HEK293 (cell line): ENCODE data around the gene TMOD2.

Experiments
- CTCF ChIA-PET: fragments of 350-600 bp; formaldehyde crosslinking; extraction: SDS; loops from one replicate; lab custom pipeline; 2021; ENCODE audit warnings: antibody characterized with exemption; lab: Yijun Ruan, JAX
- POLR2A ChIA-PET: fragments of 300-600 bp; formaldehyde crosslinking; extraction: SDS; loops from one replicate; lab custom pipeline; 2020; ENCODE audit warnings: antibody characterized with exemption, inconsistent platforms; lab: Yijun Ruan, JAX
- H3K27ac ChIP-seq: fragments of 200-500 bp; sonication (Bioruptor generic); 2 replicates; pipeline ENCODE4 v1.5.1; 2014; ENCODE audit warnings: low read depth, low read length, control low read depth, inconsistent platforms; ENCODE audit errors: extremely low read depth
- H3K36me3 ChIP-seq, 2 experiments: fragments of 200-500 bp in 1 of 2; sonication (Bioruptor generic) in 1 of 2; 1 replicate in 1 of 2; 2 replicates in 1 of 2; pipeline ENCODE4 v1.5.1; 2014 to 2017; ENCODE audit warnings: inconsistent platforms in 2 of 2, low read length in 2 of 2; ENCODE audit not compliant: control insufficient read depth in 2 of 2, insufficient read depth in 1 of 2
- H3K4me1 ChIP-seq: fragments of 200-500 bp; sonication (Bioruptor generic); 2 replicates; pipeline ENCODE4 v1.5.1; 2014; ENCODE audit warnings: mild to moderate bottlenecking, low read length, inconsistent platforms; ENCODE audit not compliant: control insufficient read depth, insufficient read depth
- H3K4me3 ChIP-seq: 2 replicates; pipeline ENCODE4 v1.5.1; 2011; ENCODE audit warnings: low read depth, mild to moderate bottlenecking, control low read depth, low read length, moderate library complexity
- H3K9me3 ChIP-seq: fragments of 200-500 bp; sonication (Bioruptor generic); 2 replicates; pipeline ENCODE4 v1.5.1; 2014; ENCODE audit warnings: low read depth, low read length, inconsistent platforms; ENCODE audit not compliant: control insufficient read depth, insufficient read depth
- BCL11B ChIP-seq: fragments of 450-650 bp; formaldehyde crosslinking; IDR thresholded peaks from 2 replicates; pipeline ENCODE4 v1.5.1; 2016; ENCODE audit warnings: low read depth, missing biosample characterization, missing genetic modification characterization
- KLF10 ChIP-seq: fragments of 450-650 bp; IDR thresholded peaks from 2 replicates; pipeline ENCODE4 v1.5.1; 2018; ENCODE audit warnings: missing biosample characterization, mild to moderate bottlenecking, missing genetic modification characterization
- TRIM28 ChIP-seq: IDR thresholded peaks from 2 replicates; pipeline ENCODE4 v1.6.1; 2011; ENCODE audit warnings: low read length, control low read depth, borderline replicate concordance
- YY1 ChIP-seq: fragments of 450-650 bp; formaldehyde crosslinking; IDR thresholded peaks from 2 replicates; pipeline ENCODE4 v1.5.1; 2018; ENCODE audit warnings: missing biosample characterization, missing genetic modification characterization
- ZNF175 ChIP-seq: fragments of 450-650 bp; formaldehyde crosslinking; IDR thresholded peaks from 2 replicates; pipeline ENCODE4 v1.5.1; 2016; ENCODE audit warnings: missing biosample characterization, missing genetic modification characterization
- ZNF184 ChIP-seq: fragments of 450-650 bp; IDR thresholded peaks from 2 replicates; pipeline ENCODE4 v1.5.1; 2018; ENCODE audit warnings: missing biosample characterization, mild to moderate bottlenecking, missing genetic modification characterization
- ZNF426 ChIP-seq: fragments of 450-650 bp; formaldehyde crosslinking; IDR thresholded peaks from 2 replicates; pipeline ENCODE4 v1.5.1; 2017; ENCODE audit warnings: missing biosample characterization, missing genetic modification characterization, mild to moderate bottlenecking, inconsistent platforms, moderate library complexity
- ZNF549 ChIP-seq: fragments of 450-650 bp; IDR thresholded peaks from 2 replicates; pipeline ENCODE4 v1.5.1; 2018; ENCODE audit warnings: missing biosample characterization, missing genetic modification characterization, mild to moderate bottlenecking, inconsistent platforms, moderate library complexity
- ZNF654 ChIP-seq: fragments of 450-650 bp; formaldehyde crosslinking; IDR thresholded peaks from 2 replicates; pipeline ENCODE4 v1.5.1; 2016; ENCODE audit warnings: low read depth, missing biosample characterization, missing genetic modification characterization
- ZNF707 ChIP-seq: fragments of 450-650 bp; formaldehyde crosslinking; IDR thresholded peaks from 2 replicates; pipeline ENCODE4 v1.5.1; 2016; ENCODE audit warnings: missing biosample characterization, missing genetic modification characterization
- ZNF747 ChIP-seq: fragments of 450-650 bp; formaldehyde crosslinking; IDR thresholded peaks from 2 replicates; pipeline ENCODE4 v1.5.1; 2016; ENCODE audit warnings: missing biosample characterization, missing genetic modification characterization
- ZNF777 ChIP-seq: fragments of 450-650 bp; formaldehyde crosslinking; IDR thresholded peaks from 2 replicates; pipeline ENCODE4 v1.5.1; 2017; ENCODE audit warnings: missing biosample characterization, missing genetic modification characterization, borderline replicate concordance
- ZSCAN23 ChIP-seq: fragments of 450-650 bp; formaldehyde crosslinking; IDR thresholded peaks from 2 replicates; pipeline ENCODE4 v1.5.1; 2016; ENCODE audit warnings: missing biosample characterization, missing genetic modification characterization
- TF ChIP-seq, protein P1 (sequence below): fragments of 450-650 bp; formaldehyde crosslinking; IDR thresholded peaks from 2 replicates; pipeline ENCODE4 v1.5.1; 2016; ENCODE audit warnings: missing biosample characterization, missing genetic modification characterization
- TF ChIP-seq, protein P2 (sequence below): fragments of 450-650 bp; formaldehyde crosslinking; IDR thresholded peaks from 2 replicates; pipeline ENCODE4 v1.5.1; 2016; ENCODE audit warnings: missing biosample characterization, missing genetic modification characterization
- TF ChIP-seq, protein P3 (sequence below): fragments of 450-650 bp; formaldehyde crosslinking; IDR thresholded peaks from 2 replicates; pipeline ENCODE4 v1.5.1; 2016; ENCODE audit warnings: missing biosample characterization, missing genetic modification characterization
- TF ChIP-seq, protein P4 (sequence below): fragments of 450-650 bp; formaldehyde crosslinking; IDR thresholded peaks from 2 replicates; pipeline ENCODE4 v1.5.1; 2016; ENCODE audit warnings: missing biosample characterization, missing genetic modification characterization, borderline replicate concordance
- TF ChIP-seq, protein P5 (sequence below): fragments of 450-650 bp; formaldehyde crosslinking; IDR thresholded peaks from 2 replicates; pipeline ENCODE4 v1.5.1; 2017; ENCODE audit warnings: missing biosample characterization, missing genetic modification characterization
- TF ChIP-seq, protein P6 (sequence below): fragments of 450-650 bp; formaldehyde crosslinking; IDR thresholded peaks from 2 replicates; pipeline ENCODE4 v1.5.1; 2016; ENCODE audit warnings: missing biosample characterization, missing genetic modification characterization
- TF ChIP-seq, protein P7 (sequence below): fragments of 450-650 bp; IDR thresholded peaks from 2 replicates; pipeline ENCODE4 v1.5.1; 2018; ENCODE audit warnings: missing biosample characterization, mild to moderate bottlenecking, missing genetic modification characterization

Gene TMOD2

DNA sequence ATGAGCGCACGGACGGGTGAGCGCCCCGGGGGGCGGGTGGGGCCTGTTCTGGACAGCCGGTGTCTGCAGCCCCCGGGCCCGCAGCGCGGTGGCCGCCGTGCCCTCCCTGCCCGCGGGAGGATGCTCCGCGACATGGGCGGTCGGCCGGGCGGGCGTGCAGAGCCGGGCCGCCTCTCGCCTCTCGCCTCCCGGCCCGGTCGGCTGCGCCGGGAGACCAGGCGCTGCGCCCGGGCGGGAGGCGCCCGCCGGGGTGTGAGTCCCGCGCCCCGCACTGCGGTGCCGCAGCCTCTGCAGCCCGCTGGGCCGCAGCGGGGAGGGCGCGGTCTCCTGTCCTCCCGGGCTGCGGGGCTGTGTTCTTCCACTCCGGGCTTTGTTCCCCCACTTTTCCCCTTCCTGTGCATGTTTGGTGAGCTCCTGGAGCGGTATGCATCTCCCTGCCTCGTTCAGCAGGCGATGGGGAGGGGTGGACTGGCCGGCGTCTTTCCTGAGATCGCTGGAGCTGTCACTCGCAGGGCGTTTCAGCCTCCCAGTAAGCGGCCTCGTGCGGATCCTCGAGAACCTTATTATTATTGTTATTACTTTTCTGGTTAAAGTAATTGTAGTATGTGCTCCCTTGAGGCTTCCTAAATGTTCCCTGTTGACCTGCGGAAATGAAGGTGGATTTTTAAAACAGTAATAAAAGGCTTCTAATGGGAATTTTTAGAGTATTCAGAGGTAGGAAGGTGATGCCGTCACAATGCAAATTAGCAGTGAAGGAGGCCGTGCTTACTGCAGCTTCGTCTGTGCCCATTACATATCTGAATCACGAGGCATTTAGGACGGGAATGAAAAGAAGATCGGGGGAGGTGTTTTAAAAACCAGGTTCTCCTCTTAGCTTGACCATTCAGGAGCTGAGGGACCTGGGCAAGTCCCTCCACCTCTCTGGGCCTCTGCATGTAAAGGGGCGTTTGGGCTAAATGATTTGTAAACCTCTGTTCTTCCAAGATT is 593 bp downstream of the TMOD2 start (continued):
- TF ChIP-seq, protein P1, sequence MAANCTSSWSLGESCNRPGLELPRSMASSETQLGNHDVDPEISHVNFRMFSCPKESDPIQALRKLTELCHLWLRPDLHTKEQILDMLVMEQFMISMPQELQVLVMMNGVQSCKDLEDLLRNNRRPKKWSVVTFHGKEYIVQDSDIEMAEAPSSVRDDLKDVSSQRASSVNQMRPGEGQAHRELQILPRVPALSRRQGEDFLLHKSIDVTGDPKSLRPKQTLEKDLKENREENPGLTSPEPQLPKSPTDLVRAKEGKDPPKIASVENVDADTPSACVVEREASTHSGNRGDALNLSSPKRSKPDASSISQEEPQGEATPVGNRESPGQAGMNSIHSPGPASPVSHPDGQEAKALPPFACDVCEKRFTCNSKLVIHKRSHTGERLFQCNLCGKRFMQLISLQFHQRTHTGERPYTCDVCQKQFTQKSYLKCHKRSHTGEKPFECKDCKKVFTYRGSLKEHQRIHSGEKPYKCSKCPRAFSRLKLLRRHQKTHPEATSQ (tag by site-specific recombination) = no peak
- TF ChIP-seq, protein P2, sequence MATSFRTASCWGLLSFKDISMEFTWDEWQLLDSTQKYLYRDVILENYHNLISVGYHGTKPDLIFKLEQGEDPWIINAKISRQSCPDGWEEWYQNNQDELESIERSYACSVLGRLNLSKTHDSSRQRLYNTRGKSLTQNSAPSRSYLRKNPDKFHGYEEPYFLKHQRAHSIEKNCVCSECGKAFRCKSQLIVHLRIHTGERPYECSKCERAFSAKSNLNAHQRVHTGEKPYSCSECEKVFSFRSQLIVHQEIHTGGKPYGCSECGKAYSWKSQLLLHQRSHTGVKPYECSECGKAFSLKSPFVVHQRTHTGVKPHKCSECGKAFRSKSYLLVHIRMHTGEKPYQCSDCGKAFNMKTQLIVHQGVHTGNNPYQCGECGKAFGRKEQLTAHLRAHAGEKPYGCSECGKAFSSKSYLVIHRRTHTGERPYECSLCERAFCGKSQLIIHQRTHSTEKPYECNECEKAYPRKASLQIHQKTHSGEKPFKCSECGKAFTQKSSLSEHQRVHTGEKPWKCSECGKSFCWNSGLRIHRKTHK (tag by site-specific recombination) = no peak
- no peak for TF ChIP-seq ZNF426

DNA sequence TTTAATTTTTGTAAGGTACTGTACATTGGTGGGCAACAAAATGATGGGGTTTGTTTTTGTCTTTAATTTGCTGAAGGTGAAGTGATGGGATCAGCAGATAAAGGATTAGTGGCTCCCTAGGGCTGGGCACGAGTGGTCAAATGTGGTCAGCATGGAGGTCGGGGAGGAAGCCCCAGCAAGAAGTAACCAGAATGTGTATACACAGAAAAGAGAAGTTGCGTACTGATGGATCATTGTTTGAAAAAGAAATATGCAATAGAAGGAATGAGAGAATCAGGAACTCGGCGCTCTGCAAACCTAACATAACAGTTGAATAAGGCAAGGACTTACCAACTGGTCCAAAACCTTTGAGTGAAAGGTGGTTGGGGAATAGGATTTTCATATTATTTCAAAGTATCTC is 1.5 kb downstream of the TMOD2 start:
- TF ChIP-seq ZNF175 (no peak), ZSCAN23 (tag by site-specific recombination) (no peak), ZNF747 (tag by site-specific recombination) (no peak), ZNF549 (tag by site-specific recombination) (no peak)
- TF ChIP-seq, protein P3, sequence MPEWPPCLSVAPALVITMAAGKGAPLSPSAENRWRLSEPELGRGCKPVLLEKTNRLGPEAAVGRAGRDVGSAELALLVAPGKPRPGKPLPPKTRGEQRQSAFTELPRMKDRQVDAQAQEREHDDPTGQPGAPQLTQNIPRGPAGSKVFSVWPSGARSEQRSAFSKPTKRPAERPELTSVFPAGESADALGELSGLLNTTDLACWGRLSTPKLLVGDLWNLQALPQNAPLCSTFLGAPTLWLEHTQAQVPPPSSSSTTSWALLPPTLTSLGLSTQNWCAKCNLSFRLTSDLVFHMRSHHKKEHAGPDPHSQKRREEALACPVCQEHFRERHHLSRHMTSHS (tag by site-specific recombination) = no peak
- TF ChIP-seq, protein P4, sequence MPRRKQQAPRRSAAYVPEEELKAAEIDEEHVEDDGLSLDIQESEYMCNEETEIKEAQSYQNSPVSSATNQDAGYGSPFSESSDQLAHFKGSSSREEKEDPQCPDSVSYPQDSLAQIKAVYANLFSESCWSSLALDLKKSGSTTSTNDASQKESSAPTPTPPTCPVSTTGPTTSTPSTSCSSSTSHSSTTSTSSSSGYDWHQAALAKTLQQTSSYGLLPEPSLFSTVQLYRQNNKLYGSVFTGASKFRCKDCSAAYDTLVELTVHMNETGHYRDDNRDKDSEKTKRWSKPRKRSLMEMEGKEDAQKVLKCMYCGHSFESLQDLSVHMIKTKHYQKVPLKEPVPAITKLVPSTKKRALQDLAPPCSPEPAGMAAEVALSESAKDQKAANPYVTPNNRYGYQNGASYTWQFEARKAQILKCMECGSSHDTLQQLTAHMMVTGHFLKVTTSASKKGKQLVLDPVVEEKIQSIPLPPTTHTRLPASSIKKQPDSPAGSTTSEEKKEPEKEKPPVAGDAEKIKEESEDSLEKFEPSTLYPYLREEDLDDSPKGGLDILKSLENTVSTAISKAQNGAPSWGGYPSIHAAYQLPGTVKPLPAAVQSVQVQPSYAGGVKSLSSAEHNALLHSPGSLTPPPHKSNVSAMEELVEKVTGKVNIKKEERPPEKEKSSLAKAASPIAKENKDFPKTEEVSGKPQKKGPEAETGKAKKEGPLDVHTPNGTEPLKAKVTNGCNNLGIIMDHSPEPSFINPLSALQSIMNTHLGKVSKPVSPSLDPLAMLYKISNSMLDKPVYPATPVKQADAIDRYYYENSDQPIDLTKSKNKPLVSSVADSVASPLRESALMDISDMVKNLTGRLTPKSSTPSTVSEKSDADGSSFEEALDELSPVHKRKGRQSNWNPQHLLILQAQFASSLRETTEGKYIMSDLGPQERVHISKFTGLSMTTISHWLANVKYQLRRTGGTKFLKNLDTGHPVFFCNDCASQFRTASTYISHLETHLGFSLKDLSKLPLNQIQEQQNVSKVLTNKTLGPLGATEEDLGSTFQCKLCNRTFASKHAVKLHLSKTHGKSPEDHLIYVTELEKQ (tag by site-specific recombination) = no peak
- H3K36me3 ChIP-seq = no peaks in the 10 kb centered on the region
- H3K4me1 ChIP-seq = 0 out of 2 replicates have a peak, but pooled peaks cover 2% of the 10 kb centered on the region
- H3K9me3 ChIP-seq = no peaks in the 10 kb centered on the region
- no peak overlapping the region for H3K27ac ChIP-seq
- ChIA-PET CTCF (interaction anchor here (1.1 kb wide), 1 partner anchor 24 kb away, joined by 4 read pairs; no protein-coding TSS in a partner anchor), POLR2A (interaction anchor here (0.6 kb wide), 1 partner anchor 218 kb away, joined by 3 read pairs; the partner anchor contains the start of gene LEO1)
- H3K4me3 ChIP-seq = no peak overlapping the region

DNA sequence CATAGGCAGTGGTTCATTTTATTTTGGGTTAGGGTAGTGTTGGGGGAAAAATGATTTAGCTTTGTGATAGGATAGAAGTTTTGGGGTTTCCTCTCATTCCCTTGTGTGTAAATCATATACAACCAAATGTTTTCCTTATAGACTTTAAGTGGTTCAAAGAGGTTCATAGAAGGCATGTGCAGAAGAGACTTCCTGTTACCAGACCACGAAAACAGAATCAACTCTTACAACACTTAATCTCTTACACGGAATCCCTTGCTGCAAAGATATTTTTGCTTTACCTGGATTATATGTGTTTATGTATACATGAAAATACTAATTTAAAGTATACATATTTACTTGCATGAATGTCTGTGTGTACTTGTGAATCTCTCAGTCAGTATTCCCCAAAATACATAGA is 2.9 kb downstream of the TMOD2 start:
- ChIA-PET POLR2A (no interaction called here), CTCF (interaction anchor here (0.6 to 1.2 kb wide), 2 partner anchors 18 to 66 kb away, joined by 4 to 5 read pairs; no protein-coding TSS in a partner anchor)
- H3K9me3 ChIP-seq = no peaks in the 10 kb centered on the region
- H3K4me1 ChIP-seq = 0 out of 2 replicates have a peak, but pooled peaks cover 2% of the 10 kb centered on the region
- H3K27ac ChIP-seq = no peak overlapping the region
- H3K4me3 ChIP-seq = no peak overlapping the region
- no peaks in the 10 kb centered on the region for H3K36me3 ChIP-seq
- TF ChIP-seq ZNF654 (tag by site-specific recombination) (no peak), BCL11B (tag by site-specific recombination) (no peak), KLF10 (tag by site-specific recombination) (no peak), TRIM28 (no peak), ZNF707 (tag by site-specific recombination) (no peak), ZNF777 (tag by site-specific recombination) (no peak), ZNF184 (no peak), YY1 (no peak)
- TF ChIP-seq, protein P5, sequence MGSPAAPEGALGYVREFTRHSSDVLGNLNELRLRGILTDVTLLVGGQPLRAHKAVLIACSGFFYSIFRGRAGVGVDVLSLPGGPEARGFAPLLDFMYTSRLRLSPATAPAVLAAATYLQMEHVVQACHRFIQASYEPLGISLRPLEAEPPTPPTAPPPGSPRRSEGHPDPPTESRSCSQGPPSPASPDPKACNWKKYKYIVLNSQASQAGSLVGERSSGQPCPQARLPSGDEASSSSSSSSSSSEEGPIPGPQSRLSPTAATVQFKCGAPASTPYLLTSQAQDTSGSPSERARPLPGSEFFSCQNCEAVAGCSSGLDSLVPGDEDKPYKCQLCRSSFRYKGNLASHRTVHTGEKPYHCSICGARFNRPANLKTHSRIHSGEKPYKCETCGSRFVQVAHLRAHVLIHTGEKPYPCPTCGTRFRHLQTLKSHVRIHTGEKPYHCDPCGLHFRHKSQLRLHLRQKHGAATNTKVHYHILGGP = no peak
- TF ChIP-seq, protein P6, sequence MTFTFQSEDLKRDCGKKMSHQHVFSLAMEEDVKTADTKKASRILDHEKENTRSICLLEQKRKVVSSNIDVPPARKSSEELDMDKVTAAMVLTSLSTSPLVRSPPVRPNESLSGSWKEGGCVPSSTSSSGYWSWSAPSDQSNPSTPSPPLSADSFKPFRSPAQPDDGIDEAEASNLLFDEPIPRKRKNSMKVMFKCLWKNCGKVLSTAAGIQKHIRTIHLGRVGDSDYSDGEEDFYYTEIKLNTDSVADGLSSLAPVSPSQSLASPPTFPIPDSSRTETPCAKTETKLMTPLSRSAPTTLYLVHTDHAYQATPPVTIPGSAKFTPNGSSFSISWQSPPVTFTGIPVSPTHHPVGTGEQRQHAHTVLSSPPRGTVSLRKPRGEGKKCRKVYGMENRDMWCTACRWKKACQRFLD = no peak
- TF ChIP-seq, protein P7, sequence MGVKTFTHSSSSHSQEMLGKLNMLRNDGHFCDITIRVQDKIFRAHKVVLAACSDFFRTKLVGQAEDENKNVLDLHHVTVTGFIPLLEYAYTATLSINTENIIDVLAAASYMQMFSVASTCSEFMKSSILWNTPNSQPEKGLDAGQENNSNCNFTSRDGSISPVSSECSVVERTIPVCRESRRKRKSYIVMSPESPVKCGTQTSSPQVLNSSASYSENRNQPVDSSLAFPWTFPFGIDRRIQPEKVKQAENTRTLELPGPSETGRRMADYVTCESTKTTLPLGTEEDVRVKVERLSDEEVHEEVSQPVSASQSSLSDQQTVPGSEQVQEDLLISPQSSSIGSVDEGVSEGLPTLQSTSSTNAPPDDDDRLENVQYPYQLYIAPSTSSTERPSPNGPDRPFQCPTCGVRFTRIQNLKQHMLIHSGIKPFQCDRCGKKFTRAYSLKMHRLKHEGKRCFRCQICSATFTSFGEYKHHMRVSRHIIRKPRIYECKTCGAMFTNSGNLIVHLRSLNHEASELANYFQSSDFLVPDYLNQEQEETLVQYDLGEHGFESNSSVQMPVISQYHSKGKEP (tag by site-specific recombination) = no peak
